AG08395 (cell line): Measurements from ENCODE around the gene CUBN.

Experiments
- DNase-seq: peaks from one replicate; pipeline ENCODE4 v3.0.0; 2012; ENCODE audit warnings: mixed read lengths, low spot score

CUBN gene

DNA sequence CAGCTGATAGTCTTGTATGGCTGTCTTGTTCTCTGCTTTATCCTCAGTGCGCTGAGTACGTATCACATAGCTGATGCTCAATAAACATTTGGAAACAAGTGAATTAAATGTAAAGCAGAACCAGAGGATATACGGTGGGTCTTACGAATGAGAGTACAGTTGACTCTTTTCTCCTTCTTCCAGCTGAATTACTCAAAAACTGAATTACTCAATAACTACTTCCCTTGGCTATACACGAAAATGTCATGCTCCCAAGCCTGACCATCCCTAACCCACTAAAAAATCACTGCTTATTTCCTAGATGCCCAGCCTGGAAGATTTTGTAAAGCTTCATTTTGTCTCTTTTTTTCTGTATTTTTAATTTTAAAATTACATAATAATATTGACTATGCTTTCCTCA, 309.2 kb downstream of the CUBN start:
- DNase-seq: no peak

DNA sequence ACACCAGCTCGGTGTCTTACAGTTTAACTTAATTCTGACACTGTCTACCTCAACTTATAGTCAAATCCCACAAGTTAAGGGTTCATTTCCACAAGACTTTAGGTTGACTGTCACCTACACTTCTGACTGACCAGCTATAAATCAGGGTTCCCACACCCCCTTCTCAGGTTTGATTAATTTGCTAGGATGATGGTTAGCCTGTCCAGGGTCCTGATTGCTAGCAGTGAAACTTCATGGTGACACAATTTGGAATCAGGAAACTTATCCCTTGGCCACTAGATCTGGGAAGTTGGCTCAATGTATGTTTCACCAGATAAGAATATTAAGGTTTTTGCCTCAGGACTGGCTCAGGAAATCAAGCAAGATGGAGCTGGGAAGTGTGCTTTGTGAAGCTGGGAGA, 309.6 kb downstream of the CUBN start:
- no peak for DNase-seq

DNA sequence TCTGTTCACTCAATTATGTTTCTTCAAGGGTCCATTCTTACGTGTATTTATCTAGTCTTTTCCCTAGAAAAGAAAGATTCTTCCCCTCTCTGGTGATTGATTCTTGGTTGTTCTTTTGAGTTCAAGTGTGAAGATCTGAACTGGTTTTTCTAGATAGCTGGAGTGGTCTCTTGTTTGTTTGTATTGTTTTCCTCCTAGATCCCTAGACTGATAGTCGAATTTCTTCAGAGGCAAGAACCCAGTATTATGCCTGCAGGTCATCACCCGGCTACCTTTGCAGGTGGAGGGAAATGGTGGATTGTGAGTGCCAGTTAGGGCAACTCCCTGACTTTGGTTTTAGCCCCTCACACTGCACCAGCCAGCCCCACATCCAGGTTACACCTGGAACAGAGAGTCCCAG, 310.2 kb downstream of the CUBN start:
- DNase-seq: no peak

DNA sequence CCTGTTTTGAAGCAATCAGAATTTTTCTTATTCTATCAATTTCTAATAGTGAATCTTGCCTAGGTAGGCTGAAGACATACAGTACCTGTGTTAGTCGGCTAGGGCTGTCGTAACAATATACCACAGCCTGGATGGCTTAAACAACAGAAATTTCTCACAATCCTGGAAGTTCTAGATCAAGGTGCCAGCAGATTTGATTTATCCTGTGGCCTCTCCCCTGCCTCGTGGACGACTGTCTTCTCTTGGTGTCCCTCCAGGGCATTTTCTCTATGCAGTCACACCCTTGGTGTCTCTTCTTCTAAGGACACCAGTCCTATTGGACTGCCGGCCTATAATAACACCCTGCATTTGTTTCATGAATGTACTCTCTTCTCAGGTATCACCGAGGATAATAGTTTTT, 310.6 kb downstream of the CUBN start:
- no peak for DNase-seq

DNA sequence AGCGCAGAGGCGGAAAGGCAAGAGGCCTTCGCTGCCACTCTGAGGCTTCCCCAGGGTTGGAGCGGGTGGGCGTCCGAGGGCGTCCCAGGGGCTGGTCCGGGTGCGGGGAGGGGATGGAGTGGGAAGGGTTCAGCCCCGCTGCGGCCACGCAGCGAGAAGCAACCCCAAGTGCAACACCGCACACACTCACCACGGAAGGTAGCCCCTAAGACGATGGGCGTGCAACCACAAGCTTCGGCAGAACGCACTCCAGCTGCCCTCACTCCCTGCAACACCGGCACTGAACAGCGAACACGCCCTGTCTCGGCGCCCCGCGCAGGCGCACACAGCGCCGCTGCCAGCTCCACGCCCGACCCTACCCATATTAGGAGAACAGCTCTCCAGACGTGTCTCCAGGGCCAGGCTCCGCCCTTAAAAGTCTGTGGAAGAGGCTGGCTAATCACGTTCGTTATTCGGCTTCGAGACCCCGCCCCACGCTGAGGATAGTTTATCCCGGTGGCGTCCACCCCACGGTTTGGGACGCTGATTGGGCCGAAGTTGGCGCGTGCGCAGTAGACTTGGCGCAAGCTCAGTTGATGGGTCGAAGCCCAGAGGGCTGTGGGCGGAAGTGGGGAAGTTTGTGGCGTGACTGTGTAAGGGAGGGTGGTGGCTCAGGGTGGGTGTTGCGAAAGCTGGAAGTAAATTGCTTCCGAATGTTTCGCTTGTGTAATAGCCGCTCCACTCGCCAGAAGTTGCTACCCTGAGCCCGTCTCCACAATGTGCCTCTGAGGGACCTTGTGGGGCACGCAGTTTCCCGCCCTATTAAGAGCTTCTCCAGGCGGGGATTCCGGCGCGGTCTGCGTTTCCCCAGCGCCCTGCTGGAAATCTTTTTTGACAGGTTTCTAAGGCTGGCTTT, 312.2 kb downstream of the CUBN start, which contains the start of gene RSU1:
Gene RSU1 (minus strand): TSS at position 300 of the 895 bp plus-strand sequence. CDS start 343 bp downstream, outside the sequence.
- peak; percentile 99 for DNase-seq

DNA sequence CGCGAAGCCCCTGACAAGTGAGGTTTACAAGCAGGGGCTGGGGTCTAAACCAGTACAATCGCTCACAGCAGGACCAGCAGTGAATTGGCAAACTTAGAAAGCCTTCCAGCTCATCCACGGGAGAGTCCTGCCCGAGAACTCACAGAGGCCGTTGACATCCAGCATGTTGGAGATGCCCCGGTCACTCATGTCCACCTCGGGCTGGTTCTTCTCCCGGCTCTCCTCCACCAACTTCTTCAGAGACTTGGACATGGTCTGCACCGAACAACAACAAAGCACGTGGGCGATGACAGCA, 312.8 kb downstream of the CUBN start:
- DNase-seq: peak; percentile 16

DNA sequence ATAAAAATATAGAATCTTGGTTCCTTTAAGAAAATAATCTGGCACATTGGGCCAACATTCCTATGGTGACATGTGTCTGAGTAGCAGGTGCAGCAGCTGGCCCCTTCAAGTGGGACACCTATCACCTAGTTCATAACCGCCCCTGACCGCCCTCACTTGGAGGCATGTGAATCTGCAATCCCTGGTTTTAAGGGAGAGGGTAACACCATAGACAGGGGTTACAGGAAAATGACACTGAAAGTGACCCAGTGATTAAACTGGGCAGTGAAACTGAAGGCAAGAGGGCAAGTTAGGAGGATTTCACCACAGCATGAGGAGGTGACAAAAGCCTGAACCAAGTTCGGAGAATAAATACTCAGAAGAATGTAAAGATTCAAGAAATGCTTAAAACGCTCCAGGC, 313.4 kb downstream of the CUBN start:
- DNase-seq: peak; percentile 4

DNA sequence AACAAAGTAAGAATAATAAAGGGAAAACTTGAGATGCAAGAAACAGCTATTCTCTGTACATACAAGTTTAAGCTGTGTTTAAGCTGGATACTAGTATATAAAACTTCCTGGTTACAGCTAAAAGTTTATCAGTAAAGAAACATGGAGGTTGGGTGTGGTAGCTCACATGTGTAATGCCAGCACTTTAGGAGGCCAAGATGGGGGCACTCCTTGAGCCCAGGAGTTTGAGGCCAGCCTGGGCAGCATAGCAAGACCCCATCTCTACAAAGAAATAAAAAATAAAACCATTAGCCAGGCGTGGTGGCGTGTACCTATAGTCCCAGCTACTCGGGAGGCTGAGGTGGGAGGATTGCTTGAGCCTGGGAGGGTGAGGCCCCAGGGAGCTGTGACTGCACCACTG, 315.6 kb downstream of the CUBN start:
- DNase-seq: no peak

DNA sequence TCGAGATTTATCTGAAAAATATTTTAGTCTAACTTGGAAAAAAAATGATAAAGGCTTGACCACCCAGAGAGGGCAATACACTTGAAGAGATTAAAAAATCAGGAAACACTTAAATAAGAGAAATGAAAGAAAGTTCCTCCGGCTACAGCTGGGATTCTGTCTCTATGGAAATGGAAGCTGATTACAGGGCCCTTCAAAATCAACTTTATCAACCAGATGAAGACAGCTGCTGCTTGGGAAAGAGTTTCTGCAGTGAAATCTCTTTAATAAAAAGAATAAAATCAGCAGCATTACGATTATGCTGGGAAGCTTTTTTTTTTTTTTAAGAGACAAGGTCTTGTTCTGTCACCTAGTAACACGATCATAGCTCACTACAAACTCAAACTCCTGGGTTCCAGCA, 316.9 kb downstream of the CUBN start:
- DNase-seq: no peak

DNA sequence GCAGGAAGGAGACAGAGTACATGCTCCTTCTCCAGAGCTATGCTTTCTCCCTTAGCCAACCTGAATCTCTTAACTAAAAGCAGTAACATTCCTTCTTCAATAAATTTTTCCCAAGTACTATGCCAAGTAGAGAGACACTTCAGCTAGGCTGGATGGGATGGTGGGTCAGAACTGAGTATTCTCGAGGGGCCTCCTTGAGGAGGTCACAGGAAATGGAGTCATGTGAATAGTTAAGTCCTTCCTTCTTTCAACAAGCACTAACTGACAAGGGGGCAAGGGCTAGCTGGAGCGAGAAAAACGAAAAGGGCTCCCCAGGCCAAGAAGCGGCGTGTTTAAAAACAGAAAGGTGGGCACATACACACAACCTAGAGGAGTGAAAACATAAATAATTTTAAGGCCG, 317.8 kb downstream of the CUBN start:
- no peak for DNase-seq

DNA sequence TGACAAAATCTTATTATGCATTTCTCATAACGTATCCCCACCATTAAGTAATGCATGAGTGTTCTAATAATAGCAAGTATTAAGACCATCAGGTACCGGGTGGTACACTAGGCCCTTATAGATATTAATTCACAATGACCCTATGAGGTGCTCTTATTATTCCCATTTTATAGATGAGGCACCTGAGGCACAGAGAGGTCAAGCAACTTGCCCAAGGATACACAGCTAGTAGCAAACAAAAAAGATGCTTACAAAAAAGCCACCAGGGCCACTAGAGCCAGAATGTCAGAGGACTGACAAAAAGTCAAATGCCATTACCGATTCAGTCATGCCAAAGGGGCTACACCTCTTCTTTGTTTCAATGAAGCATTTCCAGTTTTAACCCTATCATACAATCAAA, 318.3 kb downstream of the CUBN start:
- DNase-seq: no peak

DNA sequence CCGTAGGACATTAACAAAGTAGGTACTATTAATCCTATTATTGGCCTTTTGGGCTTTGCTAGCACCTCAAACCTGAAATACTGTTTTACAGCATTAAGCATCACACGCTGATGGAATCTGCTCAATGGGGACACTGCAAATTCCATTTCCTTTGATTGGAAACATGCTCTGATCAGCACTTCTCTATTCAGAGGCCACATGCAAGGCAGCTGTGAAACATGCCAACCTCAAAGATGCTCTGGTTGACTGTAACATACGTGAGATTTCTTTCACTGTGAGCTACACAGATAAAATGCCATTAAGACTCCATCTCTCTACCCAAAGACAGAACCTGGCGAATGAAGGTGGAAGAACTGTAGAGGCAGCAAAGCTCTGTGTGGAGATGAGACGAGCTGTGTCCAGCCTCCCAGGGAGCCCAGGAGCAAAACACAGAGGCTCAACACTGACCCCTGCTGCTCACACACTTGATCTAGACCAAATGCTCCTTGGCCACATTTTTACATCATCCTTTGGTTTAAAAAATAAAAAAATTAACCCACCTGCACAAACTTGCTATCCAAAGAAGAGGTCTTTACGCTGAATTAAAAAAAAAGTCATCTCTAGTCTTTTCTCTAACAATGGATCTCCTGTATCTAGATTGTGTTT, 320.4 kb downstream of the CUBN start:
- DNase-seq: peak; percentile 57

DNA sequence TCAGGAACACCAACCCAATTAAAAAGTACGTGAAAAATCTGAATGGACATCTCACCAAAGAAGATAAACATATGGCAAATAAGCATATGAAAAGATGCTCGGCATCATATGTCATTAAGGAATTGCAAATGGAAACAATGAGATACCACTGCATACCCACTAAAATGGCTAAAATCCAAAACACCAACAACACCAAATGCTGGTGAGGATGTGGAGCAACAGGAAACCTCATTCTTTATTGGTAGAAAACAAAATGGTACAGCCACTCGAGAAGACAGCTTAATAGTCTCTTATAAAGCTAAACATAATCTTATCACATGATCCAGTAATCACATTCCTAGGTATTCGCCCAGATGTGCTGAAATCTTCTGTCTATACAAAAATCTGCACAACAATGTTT, 325.5 kb downstream of the CUBN start:
- no peak for DNase-seq

DNA sequence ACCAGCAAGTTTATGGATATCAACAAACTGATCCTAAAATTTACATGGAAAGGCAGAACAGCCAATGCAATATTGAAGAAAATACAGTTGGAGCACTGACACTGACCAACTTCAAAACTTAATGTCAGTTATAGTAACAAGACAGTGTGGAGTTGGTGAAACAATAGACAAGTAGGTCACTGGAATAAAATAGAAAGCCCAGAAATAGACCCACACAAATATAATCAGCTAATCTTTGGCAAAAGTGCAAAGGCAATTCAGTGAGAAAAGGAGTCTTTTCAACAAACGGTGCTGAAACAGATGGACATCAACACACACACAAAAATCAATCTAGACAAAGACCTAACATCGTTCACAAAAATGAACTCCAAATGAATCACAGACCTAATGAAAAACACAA, 326.1 kb downstream of the CUBN start:
- DNase-seq: no peak

DNA sequence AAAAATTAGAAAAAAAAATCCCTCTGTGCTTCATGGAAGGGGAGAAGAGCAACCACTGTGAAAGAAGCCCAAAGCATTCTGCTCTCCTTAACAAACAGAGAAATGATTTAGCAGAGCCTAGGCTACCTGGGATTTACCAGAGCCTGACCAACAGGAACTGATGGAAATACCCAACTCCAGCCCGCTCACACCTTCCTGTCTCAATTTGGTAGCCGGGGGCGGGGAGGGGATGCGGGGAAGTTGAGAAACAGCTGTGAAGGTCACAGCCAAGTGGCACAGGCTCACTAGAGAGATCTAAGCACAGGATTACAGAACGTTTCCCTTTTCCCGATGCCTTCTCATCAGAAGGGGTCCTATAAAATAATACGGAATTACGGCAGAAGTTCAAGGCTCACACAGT, 330.0 kb downstream of the CUBN start:
- no peak for DNase-seq

DNA sequence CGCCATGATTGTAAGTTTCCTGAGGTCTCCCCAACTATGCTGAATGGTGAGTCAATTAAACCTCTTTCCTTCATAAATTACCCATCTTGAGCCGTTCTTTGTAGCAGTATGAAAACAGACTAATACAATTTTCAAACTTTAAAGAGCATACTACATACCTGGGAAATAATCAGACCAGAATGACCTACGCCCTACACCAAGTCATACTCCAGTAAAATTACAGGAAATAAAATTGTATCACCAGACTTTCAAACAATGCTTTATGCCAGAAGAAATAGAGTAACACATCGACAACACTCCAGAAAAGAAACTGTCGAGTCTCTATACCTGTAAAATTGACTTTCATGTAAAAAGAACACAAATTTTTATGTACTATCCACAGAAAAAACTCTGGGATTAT, 331.0 kb downstream of the CUBN start:
- DNase-seq: no peak

DNA sequence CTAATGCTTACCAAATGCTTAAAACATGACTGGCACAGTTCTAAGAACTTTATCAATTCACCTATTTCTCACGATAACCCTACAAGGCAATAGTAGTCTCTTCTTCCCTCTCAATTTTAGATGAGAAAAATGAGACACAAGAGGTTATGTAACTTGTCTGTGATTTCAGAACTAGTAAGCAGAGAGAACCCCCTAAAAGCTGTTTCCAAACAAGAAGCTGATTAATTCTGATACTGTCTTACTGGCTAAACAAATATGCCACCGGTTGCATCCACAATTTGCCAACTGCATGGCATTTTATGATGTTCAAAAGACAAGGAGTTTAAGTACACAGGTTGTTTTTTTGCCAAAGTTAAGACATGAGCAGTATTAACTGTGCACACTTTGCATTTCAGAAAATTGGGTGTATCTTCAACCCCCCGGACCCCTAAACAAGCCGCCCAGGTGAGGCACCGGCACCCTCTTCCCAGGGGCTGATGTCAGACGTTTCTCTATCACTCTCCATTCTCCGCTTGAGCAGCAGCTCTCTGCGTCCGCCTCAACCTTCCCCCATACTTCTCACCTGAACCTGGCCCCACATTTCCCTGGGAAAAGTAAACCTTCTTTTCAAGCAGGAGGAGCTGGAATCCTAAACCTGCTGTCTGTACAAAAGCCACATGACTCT, 334.1 kb downstream of the CUBN start:
- DNase-seq: no peak

DNA sequence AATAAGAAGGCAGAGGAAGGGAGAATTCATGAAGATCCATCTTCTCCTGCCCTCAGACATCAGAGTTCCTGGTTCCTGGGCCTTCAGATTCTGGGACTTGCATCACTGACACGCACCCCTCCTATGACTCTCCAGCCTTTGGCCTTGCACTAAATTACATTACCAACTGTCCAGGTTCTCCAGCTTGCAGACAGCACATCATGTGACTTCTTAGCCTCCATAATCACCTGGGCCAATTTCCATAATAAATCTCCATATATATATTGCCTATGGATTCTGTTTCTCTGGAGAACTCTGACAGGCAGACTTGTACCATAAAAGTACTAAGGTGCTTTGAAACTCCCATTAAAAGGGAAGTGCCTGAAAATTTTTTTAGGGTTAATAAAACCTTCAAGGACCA, 335.6 kb downstream of the CUBN start:
- DNase-seq: no peak

DNA sequence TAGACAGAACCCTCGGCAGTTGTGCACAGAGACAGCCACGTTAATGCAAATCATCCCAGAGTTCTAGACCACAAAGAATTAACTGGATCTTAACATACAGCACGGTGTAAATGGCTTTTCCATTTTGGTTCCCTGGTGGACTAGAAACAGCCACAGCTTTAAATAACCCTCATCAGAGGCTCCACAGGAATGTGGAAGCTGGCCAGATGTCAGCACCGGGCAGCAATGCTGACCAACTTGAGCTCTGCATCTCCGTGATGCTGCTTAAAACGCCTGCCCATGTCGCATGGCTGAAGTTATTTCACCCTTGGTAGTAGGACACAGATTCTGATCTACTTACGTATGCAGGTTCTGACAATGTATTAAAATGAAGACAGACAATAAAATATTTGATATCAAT, 336.9 kb downstream of the CUBN start:
- DNase-seq: peak; percentile 12

DNA sequence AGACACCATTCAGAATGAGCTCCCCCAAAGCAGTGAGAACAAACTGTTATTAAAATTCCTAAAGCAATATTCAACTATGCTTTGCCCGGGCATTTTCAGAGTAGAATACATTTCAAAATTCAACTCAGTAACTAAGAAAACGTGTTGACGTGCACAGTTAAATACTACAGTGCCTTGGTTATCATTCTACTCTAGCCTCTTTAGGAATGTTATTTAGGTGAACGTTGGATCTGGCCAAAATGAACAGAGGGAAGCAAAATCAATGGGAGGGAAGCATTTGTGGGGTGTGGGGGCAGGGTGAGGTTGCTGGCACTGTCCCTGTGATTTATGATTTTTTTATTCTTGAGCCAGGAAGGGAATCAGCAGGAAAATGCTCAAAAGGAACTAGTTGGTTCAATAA, 339.8 kb downstream of the CUBN start:
- DNase-seq: no peak

DNA sequence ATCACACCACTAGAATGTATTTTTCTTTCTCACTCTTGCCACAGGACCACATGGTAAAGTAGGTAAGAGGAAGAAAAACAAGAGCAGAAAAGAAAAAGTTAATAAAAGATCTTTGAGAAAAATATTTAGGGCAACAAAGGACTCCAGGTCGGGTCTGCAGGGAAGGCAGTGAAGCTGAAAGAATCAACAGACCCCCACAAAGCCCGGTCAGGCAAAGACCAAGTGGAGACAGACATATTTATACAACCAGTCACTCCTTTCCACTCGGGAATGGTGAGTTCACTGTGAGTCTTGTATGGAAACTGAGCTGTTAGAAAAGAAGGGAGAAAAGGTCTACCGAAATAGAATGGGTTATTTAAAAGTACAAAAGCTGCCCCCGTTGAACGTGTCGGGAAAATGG, 340.4 kb downstream of the CUBN start:
- DNase-seq: no peak

DNA sequence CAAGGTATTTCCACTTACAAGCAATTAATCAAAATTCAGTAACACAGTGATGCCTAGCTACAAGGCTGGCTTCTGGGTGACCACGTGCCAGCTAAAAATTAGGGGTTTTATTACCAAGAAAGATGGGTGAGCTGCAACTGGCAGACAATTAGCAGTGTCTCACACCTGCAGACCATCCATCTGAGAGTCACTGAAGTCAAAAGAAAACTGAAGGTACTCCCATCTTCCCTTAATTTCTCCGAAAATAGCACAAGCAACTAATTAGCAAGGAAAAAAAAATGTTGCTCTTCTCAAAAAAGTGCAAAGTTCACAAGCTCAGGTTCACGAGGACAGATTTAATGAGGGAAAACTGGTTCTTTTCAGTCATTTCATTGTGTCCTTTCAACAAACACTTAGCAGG, 340.8 kb downstream of the CUBN start:
- DNase-seq: no peak

DNA sequence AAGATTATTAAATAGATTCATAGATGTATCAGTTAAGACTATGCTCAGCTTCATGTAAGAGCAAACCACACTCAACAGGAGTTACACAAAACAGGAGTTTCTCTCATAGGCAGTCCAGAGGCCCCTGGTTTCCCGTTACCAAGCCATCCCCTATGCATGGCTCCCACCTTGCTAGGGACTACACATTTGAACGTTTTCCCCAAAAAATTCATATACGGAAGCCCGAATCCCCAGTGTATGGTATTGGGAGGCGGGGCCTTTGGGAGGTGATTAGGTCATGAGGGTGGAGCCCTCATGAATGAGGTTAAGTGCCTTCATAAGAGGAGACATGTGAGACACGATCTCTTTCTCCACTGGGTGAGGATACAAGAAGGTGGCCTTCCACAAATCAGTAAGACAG, 341.5 kb downstream of the CUBN start:
- DNase-seq: no peak
